Stimulated activated CD4-positive, alpha-beta T cell treated with anti-CD3 and anti-CD28 coated beads, Interleukin-12 subunit alpha, Interleukin-12 subunit beta, amount 100 ng/mL, for 4 hours (primary cell): Measurements from ENCODE around the gene CCK.

ENCODE experiments used
- DNase-seq: peaks from one replicate; pipeline ENCODE4 v3.0.0-alpha.2; 2020

Gene CCK

GRCh38 chr3:42265059-42265991, 660 bp downstream of the CCK start:
- no peak for DNase-seq

GRCh38 chr3:42264399-42265058, 1.5 kb downstream of the CCK start:
- DNase-seq, result peak; percentile 3

- no peak for DNase-seq
These were observed 2.3 kb downstream of the CCK start for GRCh38 chr3:42263354-42264346.

DNA sequence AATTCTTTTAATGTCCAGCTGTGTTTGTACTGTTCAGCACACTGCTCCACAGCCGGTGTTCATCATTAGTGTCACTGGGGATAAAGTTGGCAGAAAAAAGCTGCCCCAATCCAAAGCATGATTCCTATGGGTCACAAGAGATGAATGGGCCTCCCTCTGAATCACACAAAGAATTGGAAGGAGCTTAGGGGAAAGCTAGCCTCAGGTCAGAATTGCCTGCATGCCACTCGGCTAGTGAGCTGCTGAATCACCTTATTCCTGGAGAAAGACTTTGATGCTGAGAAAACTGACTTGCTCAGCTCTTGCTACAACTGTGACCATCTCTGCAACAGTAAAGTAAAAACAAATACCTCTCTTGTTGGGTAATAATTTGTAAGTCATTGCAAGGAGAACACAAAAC, 3.5 kb downstream of the CCK start:
- no peak for DNase-seq

DNA sequence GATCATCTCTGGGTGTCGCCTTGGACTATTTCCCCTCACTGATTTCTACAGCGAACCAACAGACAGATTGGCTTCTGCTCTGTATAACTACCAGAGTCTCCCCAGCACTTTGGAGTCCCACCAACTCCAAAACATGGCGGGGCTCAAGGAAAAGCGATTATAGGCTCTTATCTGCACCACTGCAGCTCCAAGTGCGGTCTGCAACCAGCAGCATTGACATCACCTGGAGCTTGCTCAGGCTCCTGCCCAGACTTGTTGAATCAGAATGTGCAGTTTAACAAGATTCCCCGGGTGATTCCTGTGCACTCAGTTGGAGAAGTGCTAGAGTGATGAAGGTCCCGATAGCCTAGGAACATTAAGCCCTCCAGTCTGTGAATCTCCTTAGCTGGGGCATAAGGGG, 9.0 kb downstream of the CCK start:
- DNase-seq, result no peak

- no peak for DNase-seq
These were observed 9.7 kb downstream of the CCK start for GRCh38 chr3:42256135-42256819.

- no peak for DNase-seq
These were observed 11.4 kb downstream of the CCK start for GRCh38 chr3:42254566-42254965.

DNA sequence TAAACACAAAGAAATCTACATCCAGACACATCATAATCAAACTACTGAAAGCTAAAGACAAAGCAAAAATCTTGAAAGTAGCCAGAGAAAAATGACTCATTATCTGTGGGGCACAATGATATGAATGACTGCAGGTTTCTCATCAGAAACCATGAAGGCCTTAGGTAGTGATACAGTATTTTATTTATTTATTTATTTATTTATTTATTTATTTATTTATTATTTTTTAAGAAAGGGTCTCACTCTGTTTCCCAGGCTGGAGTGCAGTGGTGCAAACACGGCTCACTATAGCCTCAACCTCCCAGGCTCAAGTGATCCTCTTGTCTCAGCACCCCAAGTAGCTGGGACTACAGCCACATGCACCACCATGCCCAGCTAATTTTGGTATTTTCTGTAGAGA, 15.2 kb downstream of the CCK start:
- no peak for DNase-seq

DNA sequence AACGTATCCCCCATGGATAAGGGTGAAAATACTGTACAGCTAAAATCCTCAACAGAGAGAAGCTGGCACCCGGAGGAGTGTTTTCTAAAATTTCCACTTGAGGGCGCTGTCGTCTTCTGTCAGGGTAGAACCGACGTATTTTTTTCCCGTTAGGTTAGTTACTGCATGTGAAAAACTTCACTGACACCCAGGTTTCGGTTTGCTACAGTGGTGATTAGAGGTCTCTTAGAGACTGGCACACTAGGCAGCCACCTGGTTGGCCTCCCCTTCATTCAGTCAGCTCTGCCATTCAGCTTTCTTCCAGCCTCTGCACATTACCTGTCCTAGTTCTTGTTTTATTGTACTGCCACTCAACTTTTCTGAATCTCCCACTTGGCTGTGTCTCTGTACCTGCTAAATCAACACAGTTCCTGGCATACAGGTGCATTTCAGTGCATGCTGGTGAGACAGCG, 18.4 kb downstream of the CCK start:
- DNase-seq, result peak; percentile 46

- no peak for DNase-seq
These were observed 19.9 kb downstream of the CCK start for GRCh38 chr3:42246091-42246490.

GRCh38 chr3:42236611-42237010, 29.4 kb downstream of the CCK start:
- no peak for DNase-seq

DNA sequence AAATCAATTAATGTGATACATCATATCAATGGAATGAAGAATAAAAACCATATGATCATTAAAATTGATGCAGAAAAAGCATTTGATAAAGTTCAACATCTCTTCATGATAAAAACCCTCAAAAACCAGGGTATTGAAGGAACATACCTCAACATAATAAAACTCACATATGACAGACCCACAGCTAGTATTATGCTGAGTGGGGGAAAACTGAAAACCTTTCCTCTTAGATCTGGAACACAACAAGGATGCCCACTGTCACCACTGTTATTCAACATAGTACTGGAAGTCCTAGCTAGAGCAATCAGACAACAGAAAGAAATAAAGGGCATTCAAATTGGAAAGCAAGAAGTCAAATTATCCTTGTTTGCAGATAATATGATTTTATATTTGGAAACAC, 30.5 kb downstream of the CCK start:
- DNase-seq, result no peak

- no peak for DNase-seq
These were observed 35.1 kb downstream of the CCK start for GRCh38 chr3:42230860-42231259.

GRCh38 chr3:42229942-42230688, 35.9 kb downstream of the CCK start:
- DNase-seq, result no peak

GRCh38 chr3:42229266-42229941, 36.6 kb downstream of the CCK start:
- no peak for DNase-seq

DNA sequence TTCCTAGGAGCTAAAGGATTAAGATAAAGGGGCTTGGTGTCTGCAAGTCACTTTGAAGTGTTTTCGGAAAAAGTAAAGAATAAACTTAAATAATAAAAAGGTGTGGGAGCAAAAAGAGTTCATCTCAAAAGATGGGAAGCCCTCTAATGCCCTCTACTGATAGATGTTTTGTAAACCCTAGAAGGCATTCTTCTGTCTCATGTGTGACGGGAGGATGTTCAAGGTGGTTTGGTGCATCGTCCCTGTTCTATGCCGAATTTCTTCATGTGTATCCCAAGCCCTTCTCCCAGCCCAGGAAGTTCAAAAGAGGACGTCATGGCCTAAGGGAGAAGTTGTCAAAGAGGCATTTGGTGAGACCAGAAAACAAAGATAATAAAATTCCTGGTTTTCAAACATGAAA, 37.2 kb downstream of the CCK start:
- DNase-seq, result no peak

- no peak for DNase-seq
These were observed 39.2 kb downstream of the CCK start for GRCh38 chr3:42226470-42227425.

DNA sequence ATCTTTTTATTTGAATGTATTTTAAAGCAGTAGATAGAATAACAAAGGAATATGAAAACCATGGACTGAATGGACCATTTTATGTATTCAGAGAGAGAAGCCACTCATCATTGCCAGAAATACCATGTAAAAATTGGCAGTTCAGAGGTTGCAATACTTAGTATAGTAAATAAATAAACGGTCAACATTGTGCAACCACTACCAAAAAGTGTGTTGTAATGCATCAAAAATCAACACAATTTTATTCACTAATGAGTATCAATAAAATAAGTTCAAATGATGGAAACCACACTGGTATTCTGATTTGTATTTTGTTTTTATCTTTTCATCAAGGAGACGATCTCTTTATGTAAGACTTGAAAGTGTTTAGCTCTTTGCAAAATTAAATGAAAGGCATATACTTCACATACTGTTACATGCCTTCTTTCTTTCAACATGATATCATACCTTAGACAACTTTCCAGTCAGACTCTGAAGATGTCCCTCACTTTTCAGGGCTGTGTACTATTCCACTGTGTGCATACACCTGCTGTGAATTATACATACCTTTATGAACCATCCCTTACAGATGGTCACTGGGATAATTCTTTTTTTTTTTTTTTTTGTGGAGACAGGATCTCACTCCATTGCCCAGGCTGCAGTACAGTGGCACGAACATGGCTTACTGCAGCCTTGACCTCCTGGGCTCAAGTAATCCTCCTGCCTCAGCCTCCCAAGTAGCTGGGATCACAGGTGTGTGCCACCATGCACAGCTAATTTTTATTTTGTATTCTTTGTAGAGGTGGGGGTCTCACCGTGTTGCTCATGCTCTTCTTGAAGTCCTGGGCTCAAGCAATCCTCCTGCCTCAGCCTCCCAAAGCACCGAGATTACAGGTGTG, 40.3 kb downstream of the CCK start:
- no peak for DNase-seq
